Putamen (tissue), 1 donor: ENCODE measurements around the gene MRPL47.

Experiments
- DNase-seq: peaks from one replicate; pipeline ENCODE4 v3.0.0-alpha.2; 2016; ENCODE audit warnings: low spot score

The MRPL47 gene

DNA sequence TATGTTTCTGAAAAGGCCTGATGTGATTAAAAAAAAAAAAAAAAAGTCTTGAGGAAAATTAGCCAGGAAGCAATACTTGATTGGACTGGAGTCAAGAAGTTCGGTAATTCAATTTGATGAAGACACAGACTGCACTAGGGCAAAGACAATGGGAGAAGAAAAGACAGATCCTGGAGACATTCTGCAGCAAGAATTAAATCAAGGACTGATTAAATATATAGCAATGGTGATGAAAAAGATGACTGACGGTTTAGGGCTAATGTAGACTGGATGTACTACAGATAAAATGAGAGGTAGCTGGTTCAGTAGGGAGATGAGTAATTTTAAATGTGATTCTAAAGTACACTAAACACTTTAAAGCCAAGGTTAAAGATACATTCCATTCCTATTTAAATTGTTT lies 13.8 kb downstream of the MRPL47 start:
- no peak for DNase-seq

DNA sequence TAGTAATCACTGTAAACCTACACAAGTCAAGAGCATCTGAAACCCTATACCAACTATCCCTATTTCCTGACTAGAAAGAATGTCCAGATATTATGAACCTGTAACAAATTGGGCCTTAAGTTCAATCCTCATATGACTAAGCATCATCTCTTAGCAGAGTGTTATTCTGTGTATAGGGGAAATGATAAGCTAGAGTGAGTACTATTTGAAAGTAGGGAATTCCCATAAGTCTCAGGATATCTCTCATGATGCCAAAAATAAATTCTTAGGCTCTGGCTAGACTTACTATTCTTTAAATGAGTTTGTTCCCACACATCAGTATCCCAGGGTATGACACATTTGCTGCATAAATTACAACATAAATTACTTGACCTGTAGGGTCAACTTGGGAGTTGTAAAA lies 15.3 kb downstream of the MRPL47 start:
- DNase-seq, result no peak

DNA sequence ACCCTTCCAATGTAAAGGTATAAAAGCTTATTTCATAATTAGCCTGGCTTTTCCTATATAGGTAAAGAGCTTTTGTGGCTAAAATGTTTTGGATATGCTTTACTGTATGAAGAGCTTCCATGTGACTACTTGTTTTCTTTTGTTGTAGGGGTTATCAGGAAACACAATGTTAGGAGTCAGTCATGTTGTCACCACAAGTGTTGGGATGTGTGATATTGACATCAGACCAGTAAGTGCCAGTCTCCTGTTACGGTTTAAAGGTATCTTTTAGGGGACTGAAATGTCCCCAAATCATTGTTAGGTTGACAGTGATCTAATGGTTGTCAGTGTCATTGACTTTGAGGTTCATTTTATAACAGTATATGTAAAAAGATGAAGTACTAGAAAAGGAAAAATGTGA lies 23.4 kb downstream of the MRPL47 start:
- DNase-seq, result no peak

DNA sequence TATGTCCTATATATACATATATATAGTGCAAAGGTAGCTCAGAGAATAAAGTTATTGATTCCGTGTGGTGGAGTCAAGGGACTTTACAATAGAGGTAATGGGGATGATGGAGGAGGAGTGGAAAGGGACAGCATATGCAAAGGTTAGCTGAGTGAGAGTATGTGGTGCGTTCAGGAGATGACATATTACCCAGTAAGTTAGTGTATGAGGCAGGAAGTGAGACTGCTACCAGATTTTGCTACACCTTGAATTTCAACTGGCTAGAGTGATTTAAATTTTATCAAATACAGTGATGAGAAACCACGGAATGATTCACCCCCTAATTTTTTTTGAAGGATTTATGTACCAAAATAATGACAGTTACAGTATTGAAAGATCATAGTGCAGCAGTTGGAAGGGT lies 38.9 kb downstream of the MRPL47 start:
- DNase-seq, result no peak

DNA sequence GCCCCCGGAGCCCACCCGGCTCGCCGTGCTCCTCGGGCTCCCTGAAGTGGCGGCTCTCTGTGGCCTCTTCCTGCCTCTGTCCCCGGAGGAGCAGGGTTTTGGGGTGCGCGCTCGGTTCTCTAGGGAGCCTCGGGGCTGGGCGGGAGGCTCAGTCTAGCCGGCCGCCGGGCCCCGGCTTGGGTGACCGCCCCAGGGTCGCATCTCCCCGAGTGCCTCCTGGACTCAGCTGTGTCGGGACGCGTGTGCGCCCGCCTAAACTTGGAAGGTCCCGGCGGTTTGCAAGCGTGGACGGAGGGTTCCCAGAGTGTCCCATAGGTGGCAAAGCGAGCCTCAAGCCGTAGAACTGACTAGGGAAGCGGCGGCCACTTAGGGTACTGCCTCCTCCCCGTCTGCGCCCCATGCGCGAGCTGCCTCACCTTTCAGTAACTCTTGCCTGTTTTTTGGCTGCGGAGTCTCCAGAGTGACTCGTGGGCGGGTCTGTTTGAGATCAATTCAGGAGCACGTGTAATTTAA lies 41.1 kb downstream of the MRPL47 start:
- DNase-seq, result peak; percentile 7

DNA sequence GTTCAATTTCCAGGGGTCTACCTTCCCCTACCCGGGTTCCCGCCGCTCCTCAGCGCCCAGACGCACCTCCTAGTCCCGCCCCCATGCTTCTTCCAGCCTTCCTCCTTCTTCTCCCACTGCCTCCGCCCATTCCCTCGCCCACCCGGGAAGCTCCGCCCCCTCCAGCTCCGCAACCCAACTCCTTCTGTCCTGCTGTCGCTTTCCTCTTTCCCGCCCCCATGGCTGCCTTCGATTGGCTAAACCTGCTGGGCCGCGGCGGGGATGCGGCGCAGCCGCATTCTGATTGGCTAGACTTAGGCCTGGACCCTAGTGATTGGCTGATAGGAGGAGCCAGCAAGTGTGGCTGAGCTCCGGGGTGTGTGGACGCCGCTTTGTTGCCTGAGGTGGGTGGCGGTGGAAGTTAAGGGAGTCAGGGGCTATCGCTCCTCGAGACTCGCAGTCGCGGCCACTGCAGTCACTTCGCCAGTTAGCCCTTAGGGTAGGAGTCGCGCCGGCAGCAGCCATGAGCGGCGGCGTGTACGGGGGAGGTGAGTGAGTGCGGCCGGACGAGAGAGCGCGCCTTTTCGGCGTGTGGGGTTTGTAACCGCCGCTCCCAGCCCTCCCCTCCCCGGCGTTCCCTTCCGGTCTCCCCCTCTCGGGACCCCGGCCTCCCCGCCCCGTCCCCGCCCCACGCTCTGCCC lies 41.7 kb downstream of the MRPL47 start, which contains the start of gene ACTL6A:
TSS of gene ACTL6A (plus strand) at position 336 of the 680 bp plus-strand sequence. CDS start at position 503, 167 bp downstream.
- peak; percentile 99 for DNase-seq

DNA sequence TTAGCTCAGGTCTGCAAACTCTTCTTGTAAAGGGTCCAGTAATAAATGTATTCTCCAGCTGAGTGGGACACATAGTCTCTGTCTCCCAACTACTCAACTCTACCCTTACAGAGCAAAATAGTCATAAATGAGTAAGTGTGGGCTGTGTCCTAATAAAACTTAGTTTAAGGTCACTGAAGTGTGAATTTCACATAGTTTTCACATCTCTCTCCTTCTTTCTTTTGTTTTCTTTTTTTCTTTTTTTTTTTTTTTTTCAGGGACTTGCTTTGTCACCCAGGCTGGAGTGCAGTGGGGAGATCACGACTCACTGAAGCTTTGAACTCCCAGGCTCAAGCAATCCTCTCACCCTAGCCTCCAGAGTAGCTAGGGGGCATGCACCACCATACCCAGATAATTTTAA lies 43.6 kb downstream of the MRPL47 start:
- no peak for DNase-seq

DNA sequence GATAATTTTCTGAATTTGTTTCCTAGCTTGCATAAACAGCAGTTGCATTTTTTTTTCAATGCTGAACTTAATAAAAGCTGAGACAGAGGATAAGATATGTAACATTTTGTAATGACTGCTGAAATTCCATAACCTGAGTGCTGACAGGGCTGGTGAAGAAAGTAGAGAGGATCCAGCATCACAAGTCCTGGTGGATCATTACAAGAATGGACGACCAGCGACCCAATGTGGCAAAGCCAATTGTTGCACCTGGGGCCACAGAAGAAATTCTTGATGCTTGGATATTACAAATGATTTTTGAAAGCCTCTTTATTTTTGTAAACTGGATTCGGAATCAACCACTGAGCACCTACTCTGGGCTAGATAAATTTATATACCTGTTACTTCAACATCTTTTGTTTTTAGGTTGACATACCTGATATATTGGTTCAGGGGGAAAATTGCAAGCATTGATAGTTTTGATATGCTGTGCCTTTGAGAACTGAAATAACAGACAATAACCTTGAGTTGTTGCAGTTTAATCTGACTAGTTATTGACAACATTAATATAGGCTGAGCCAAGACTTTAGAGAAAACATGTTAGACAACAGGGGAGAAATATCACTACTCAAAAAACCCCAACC lies 45.6 kb downstream of the MRPL47 start:
- DNase-seq, result peak; percentile 58

DNA sequence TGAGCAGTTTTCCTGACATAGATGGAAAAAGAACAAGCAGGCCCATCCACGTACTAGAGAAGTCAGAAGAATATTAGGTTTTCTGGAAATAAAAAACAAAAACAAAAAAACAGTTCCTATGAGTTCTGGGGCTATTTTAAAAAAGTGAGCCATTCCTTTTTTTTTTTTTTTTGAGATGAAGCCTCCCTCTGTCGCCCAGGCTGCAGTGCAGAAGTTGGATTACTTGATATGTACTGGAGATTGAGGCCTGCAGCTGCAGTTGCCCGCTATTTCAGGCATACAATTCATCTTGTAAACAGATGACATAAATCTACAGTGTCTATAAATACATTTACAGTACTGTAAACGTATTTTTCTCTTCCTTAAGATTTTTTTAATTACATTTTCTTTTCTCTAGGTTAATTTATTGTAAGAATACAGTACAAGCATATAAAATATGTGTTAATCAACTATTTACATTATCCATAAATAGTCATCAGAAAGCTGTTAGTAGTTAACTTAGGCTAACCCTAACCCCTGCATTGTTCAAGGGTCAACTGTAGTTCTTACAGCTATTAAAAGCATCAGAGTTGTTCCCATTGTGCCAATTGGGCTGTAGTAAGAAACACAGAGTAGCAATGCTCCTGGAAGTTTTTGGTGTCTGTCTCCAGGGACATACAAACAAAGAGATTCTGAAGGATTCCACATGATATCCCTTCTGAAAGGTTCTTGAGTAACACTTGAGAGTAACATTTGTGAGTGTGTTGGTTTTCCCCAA lies 52.9 kb downstream of the MRPL47 start:
- DNase-seq, result no peak

DNA sequence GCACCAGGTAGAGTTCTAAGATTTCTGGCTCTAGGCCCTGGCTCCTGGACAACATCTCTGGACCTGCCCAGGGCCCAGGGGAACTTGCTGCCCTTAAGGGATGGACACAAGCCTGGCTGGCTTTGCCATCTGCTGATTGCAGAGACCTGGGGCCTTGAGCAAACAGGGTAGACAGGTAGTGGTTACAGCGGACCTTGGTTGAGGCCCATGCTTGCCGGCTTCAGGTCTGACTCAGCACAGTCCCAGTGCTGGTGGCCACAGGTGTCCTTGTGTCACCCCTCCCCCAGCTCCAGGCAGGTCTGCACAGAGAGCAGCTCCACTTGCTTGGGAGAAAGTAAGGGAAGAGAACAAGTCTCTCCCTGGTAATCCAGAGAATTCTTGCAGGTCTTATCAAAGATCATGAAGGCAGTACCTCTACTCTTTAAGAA lies 57.6 kb downstream of the MRPL47 start:
- DNase-seq, result no peak

DNA sequence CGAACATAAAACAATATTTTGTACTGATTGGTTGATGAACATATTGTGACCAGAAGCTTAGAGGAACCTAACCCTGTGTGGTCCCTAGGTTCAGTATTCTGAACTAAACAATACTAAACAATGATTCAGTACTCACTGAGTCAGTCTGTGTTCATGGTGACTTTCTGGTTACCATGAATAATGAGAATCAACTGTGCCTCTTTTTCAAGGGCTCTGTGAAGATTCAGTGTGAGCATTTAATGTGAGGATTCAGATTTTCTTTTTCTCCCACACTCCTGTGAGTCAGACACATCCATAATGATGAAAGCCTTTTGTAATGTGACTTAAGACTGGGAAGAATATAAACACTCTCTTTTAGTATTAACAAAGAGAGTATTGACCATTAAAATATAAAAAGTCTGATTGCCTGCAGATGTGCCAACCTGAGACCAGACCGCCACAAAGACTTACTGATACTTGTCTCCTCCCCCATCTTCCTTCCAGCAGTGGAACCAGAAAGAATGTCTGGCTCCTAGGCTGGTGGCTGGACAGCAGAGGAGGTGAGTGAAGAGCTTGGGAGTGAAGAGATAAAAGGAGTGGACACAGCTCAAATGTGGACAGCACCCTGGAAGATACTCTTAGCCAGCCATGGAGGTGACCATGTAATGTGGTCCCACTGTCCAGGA lies 59.3 kb downstream of the MRPL47 start:
- DNase-seq, result peak; percentile 28

DNA sequence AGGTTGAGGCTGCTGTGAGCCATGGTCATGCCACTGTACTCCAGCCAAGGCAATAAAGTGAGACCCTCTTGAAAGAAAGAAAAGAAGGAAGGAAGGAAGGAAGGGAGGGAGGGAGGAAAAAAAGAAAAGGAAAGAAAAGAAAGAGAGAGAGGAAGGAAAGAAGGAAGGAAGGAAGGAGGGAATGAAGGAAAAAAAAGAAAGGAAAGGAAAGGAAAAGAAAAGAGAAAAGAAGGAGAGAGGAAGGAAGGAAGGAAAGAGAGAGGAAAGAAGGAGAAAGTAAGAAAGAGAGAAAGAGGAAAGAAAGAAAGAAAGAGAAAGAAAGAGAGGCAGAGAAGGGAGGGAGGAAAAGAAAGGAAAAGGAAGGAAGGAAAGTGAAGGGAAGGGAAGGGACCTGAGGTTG lies 62.1 kb downstream of the MRPL47 start:
- DNase-seq, result no peak

DNA sequence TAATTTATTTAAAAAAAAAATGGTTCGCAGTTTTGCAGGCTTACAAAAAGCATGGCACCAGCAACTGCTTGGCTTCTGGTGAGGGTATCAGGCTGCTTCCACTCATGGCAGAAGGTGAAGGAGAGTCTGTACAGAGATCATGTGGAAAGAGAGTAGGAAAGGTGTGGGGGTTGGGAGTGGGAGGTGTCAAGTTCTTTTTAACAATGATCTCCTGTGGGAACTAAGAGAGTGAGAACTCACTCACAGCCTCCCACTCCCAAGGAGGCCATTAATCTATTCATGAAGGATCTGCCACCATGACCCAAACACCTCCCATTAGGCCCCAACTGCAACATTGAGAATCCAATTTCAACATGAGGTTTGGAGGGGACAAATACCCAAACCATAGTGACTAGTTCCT lies 62.8 kb downstream of the MRPL47 start:
- no peak for DNase-seq

DNA sequence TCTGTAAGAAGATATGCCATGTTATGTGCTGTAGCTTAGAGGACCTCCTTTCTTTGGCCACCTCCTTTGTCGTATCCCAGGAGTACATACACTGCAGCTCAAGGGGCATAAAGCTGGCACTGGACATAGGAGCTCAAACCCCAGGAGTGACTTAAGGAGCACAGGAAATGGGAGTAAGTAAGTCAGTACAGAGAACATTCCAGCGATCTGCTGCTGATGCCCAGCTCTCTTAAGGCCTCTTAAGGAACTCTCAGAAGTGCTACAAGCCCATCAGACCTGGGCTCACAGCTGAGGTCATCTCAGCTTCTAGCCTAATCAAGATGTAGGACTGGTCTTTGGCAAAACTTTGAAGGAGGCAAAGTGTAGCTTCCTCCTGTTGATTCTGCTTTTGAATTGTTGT lies 63.3 kb downstream of the MRPL47 start:
- no peak for DNase-seq
